Endothelial cell of umbilical vein (primary cell): ENCODE results near the gene TASOR. TPM values are rescaled to one million over a fixed set of nuclear protein-coding genes. Genes with fewer than 3 reads are reported as not detected.

ENCODE experiments used
- BruUV-seq: library from RNA; stranded (reverse); fragments of 400-500 nt; replicated peaks from 2 replicates; lab custom pipeline; 2021; lab: Mats Ljungman, UMichigan
- CTCF ChIA-PET: fragments of 300-600, 350-600 bp; sonication (Branson Sonifier 250); formaldehyde crosslinking; loops from one replicate; lab custom pipeline; 2021; ENCODE audit warnings: antibody characterized with exemption, inconsistent platforms; lab: Charles Lee
- POLR2A ChIA-PET: fragments of 300-600, 350-600 bp; sonication (Branson Sonifier 250); formaldehyde crosslinking; loops from one replicate; lab custom pipeline; 2021; ENCODE audit warnings: antibody characterized with exemption, inconsistent platforms; lab: Charles Lee
- DNase-seq: peaks from one replicate; pipeline ENCODE4 v3.0.0-alpha.2; 2011; ENCODE audit warnings: low read depth, low spot score
- FAIRE-seq: peaks from 2 replicates; lab custom pipeline; 2011; peaks lifted over from hg19 to GRCh38; lab: Jason Lieb, UNC
- H2AFZ ChIP-seq: 2 replicates; pipeline ENCODE4 v1.6.0; 2012; ENCODE audit warnings: low read depth, low read length, control low read depth, inconsistent platforms
- H3K27ac ChIP-seq: 2 replicates; pipeline ENCODE4 v1.5.1; 2011; ENCODE audit warnings: low read depth, mild to moderate bottlenecking, control low read depth, low read length, moderate library complexity; ENCODE audit not compliant: insufficient read depth
- H3K27me3 ChIP-seq, 2 experiments: 2 replicates each; pipeline versions ENCODE4 v1.6.0 to v1.6.1; 2011; ENCODE audit warnings: low read length in 2 of 2, mixed read lengths in 1 of 2; ENCODE audit not compliant: control insufficient read depth in 2 of 2, insufficient read depth in 2 of 2
- H3K36me3 ChIP-seq, 2 experiments: 2 replicates in 1 of 2; 3 replicates in 1 of 2; pipeline ENCODE4 v1.5.1; 2011; ENCODE audit warnings: low read length in 2 of 2, mild to moderate bottlenecking in 1 of 2, moderate library complexity in 1 of 2; ENCODE audit not compliant: control insufficient read depth in 2 of 2, insufficient read depth in 2 of 2; ENCODE audit errors: extremely low read depth in 1 of 2
- H3K4me1 ChIP-seq: 3 replicates; pipeline ENCODE4 v1.5.1; 2011; ENCODE audit warnings: mild to moderate bottlenecking, low read length; ENCODE audit not compliant: control insufficient read depth, insufficient read depth; ENCODE audit errors: extremely low read depth
- H3K4me2 ChIP-seq: 2 replicates; pipeline ENCODE4 v1.6.1; 2011; ENCODE audit warnings: low read length, control low read depth, mixed read lengths; ENCODE audit not compliant: insufficient read depth
- H3K4me3 ChIP-seq, 3 experiments: fragments of 200-600 bp in 1 of 3; sonication (generic), shearing (Covaris generic) in 1 of 3; replicated peaks in 1 of 3; 2 replicates each; pipeline ENCODE4 v1.5.1; 2011 to 2016; ENCODE audit warnings: control low read depth in 3 of 3, low read length in 3 of 3, mild to moderate bottlenecking in 2 of 3, inconsistent platforms in 1 of 3, low read depth in 1 of 3, moderate library complexity in 1 of 3; ENCODE audit not compliant: insufficient read depth in 1 of 3
- H3K79me2 ChIP-seq: 2 replicates; pipeline ENCODE4 v1.6.0; 2012; ENCODE audit warnings: low read length, inconsistent platforms; ENCODE audit not compliant: control insufficient read depth, insufficient read depth
- H3K9ac ChIP-seq: replicated peaks from 2 replicates; pipeline ENCODE3; 2011; ENCODE audit warnings: low read length, control low read depth; ENCODE audit not compliant: insufficient read depth; ENCODE audit errors: extremely low read depth
- H3K9me1 ChIP-seq: replicated peaks from 3 replicates; pipeline ENCODE4 v1.6.0; 2011; ENCODE audit warnings: mild to moderate bottlenecking, low read length; ENCODE audit not compliant: control insufficient read depth, insufficient read depth; ENCODE audit errors: extremely low read depth
- H3K9me3 ChIP-seq: replicated peaks from 2 replicates; pipeline ENCODE4 v1.5.1; 2012; ENCODE audit warnings: low read length, inconsistent platforms; ENCODE audit not compliant: control insufficient read depth, insufficient read depth
- H4K20me1 ChIP-seq: replicated peaks from 2 replicates; pipeline ENCODE3; 2011; ENCODE audit warnings: mild to moderate bottlenecking, low read length; ENCODE audit not compliant: control insufficient read depth, insufficient read depth; ENCODE audit errors: extremely low read depth
- CTCF ChIP-seq, 2 donors: IDR thresholded peaks; 1 replicate in 1 of 2; 2 replicates in 1 of 2; pipeline ENCODE4 v1.5.1; 2011; ENCODE audit warnings: low read length in 2 of 2, mild to moderate bottlenecking in 2 of 2, moderate library complexity in 2 of 2, control low read depth in 1 of 2, inconsistent platforms in 1 of 2, low read depth in 1 of 2; ENCODE audit not compliant: insufficient read depth in 1 of 2; ENCODE audit errors: extremely low read depth in 1 of 2
- EZH2 ChIP-seq: IDR thresholded peaks from 2 replicates; pipeline ENCODE4 v1.6.1; 2012; ENCODE audit warnings: borderline replicate concordance, low read depth, mild to moderate bottlenecking, moderate library complexity, low read length, inconsistent platforms; ENCODE audit not compliant: severe bottlenecking
- FOS ChIP-seq: IDR thresholded peaks from 2 replicates; pipeline ENCODE4 v1.6.1; 2011; ENCODE audit warnings: mild to moderate bottlenecking, low read length, moderate library complexity, borderline replicate concordance; ENCODE audit not compliant: insufficient read depth
- GATA2 ChIP-seq: IDR thresholded peaks from 2 replicates; pipeline ENCODE4 v1.7.0; 2011; ENCODE audit warnings: low read depth, mild to moderate bottlenecking, moderate library complexity, mixed read lengths, low read length; ENCODE audit not compliant: insufficient read length, insufficient read depth
- JUN ChIP-seq: IDR thresholded peaks from 2 replicates; pipeline ENCODE4 v1.6.1; 2011; ENCODE audit warnings: borderline replicate concordance, low read depth; ENCODE audit not compliant: insufficient read length, insufficient read depth
- MYC ChIP-seq: IDR thresholded peaks from one replicate; pipeline ENCODE4 v1.6.1; 2011; ENCODE audit warnings: mild to moderate bottlenecking, low read depth, low read length
- POLR2A ChIP-seq: IDR thresholded peaks from 2 replicates; pipeline ENCODE4 v1.6.1; 2012; ENCODE audit warnings: low read depth, mild to moderate bottlenecking, control low read depth, low read length
- POLR2AphosphoS5 ChIP-seq: IDR thresholded peaks from 2 replicates; pipeline ENCODE4 v1.6.1; 2012; ENCODE audit warnings: low read depth, mild to moderate bottlenecking, control low read depth, low read length, moderate library complexity; ENCODE audit not compliant: insufficient read depth
- dilution Hi-C: fragments of 300-500 bp; cut with MboI; formaldehyde crosslinking; loops from one replicate; pipeline ENCODE4 v1.15.0; 2019; ENCODE audit warnings: low sequenced_read_pairs; ENCODE audit not compliant: extremely low pct_ligation_motif_present
- intact Hi-C: fragments of 100-400 bp; cut with micrococcal nuclease; formaldehyde crosslinking; loops from one replicate; pipeline ENCODE4 v1.10.0; 2022
- polyA plus RNA-seq, 4 experiments: library from polyadenylated mRNA; depleted of rRNA in 3 of 4; stranded (reverse) in 3 of 4; unstranded in 1 of 4; fragments of >200 nt; gene quantifications; 2 replicates each; pipeline versions ENCODE4 v1.2.1 to v1.2.3, GENCODE V29; 2011 to 2012; ENCODE audit warnings: missing spikeins in 1 of 4
- total RNA-seq: library from RNA; stranded (reverse); gene quantifications from 2 replicates; pipeline ENCODE4 v1.2.3, GENCODE V29; 2021
- TF ChIP-seq, protein P1 (sequence below): IDR thresholded peaks from 2 replicates; pipeline ENCODE4 v1.6.1; 2011; ENCODE audit not compliant: insufficient read depth, insufficient read length

The TASOR gene
- total and polyA plus RNA-seq, 2 donors (not counting 3 experiments of a cell fraction or from before 2014, with no cell fraction given), result 11.2 to 44.5 TPM

DNA sequence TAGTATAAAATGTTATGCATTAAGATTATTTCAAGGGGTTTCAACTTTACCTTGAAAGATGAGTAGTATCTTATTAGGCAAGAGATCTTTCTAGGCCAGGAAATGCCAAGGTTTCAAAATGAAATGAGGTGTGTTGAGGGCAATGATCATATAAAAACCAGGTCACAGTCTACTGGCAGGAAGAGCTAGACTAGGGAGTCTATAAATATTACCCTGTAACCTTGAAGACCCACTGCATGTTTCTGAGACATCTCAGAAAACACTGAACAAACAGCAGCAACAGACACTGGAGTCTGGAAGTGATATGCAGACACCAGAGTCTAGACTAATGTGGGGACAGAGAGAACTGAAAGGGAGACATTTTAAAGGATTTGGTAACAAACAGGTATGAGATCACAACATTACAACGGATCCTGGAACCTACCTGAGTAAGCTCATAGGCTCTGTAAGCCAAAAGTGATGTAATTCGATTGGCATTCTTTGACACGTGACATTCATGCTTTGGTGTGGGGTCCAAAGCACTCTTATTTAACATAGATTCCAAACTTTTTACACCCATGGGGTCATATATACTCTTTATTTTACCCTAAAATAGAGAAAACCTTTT lies 15.0 kb downstream of the TASOR start:
- Histone ChIP-seq H3K4me3 (no peak overlapping the region), H3K4me1 (no peaks in the 10 kb centered on the region), H3K9ac (no peak overlapping the region), H4K20me1 (no peaks in the 10 kb centered on the region), H3K27me3 (no peaks in the 10 kb centered on the region), H2AFZ (no peak overlapping the region), H3K79me2 (no peaks in the 10 kb centered on the region), H3K27ac (no peak overlapping the region), H3K36me3 (peaks cover 5 to 17% of the 10 kb centered on the region in 2 experiments), H3K4me2 (no peak overlapping the region), H3K9me3 (no peaks in the 10 kb centered on the region), H3K9me1 (no peaks in the 10 kb centered on the region)
- no peak for FAIRE-seq
- BruUV-seq, result no TSS peak
- dilution Hi-C loops (no loop called here), intact Hi-C loops (no loop called here)
- no peak for TF ChIP-seq CTCF (IDR thresholded peaks at IDR 0.05; ENCODE audit: extremely low read depth in 1 of 2, insufficient read depth in 1 of 2, low read depth in 1 of 2, low read length in 2 of 2)
- TF ChIP-seq GATA2, result no peak
- no peak for TF ChIP-seq MYC
- no peak for TF ChIP-seq FOS
- no peak for TF ChIP-seq JUN
- POLR2A ChIA-PET, result no interaction called here
- no peak for DNase-seq
- CTCF ChIA-PET, result interaction anchor here (0.8 to 1.3 kb wide), 3 partner anchors 14 to 32 kb away, joined by 3 to 5 read pairs (median 3); no protein-coding TSS in a partner anchor

- Histone ChIP-seq H3K9me3 (no peaks in the 10 kb centered on the region), H3K4me1 (no peaks in the 10 kb centered on the region), H3K4me2 (no peak overlapping the region), H2AFZ (no peak overlapping the region), H3K9ac (no peak overlapping the region), H3K4me3 (no peak overlapping the region), H3K27ac (no peak overlapping the region), H3K27me3 (no peaks in the 10 kb centered on the region), H4K20me1 (no peaks in the 10 kb centered on the region), H3K36me3 (peaks cover 7 to 15% of the 10 kb centered on the region in 2 experiments), H3K79me2 (no peaks in the 10 kb centered on the region), H3K9me1 (no peaks in the 10 kb centered on the region)
- dilution Hi-C loops (no loop called here), intact Hi-C loops (no loop called here)
- no peak for TF ChIP-seq EZH2
- no peak for TF ChIP-seq POLR2A
- TF ChIP-seq POLR2AphosphoS5, result no peak
- TF ChIP-seq MYC, result no peak
- no peak for TF ChIP-seq GATA2
- TF ChIP-seq, protein P1, sequence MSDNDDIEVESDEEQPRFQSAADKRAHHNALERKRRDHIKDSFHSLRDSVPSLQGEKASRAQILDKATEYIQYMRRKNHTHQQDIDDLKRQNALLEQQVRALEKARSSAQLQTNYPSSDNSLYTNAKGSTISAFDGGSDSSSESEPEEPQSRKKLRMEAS, result no peak
- FAIRE-seq, result no peak
- ChIA-PET POLR2A (no interaction called here), CTCF (interaction anchor here (2.4 kb wide), 1 partner anchor 8 kb away, joined by 5 read pairs; no protein-coding TSS in a partner anchor)
- BruUV-seq, result no TSS peak
- DNase-seq, result no peak
Measured at GRCh38 chr3:56664823-56665222, 18.2 kb downstream of the TASOR start.
